Measurements from ENCODE around the gene EIF3I. TPM values are rescaled to one million over a fixed set of nuclear protein-coding genes. Genes with fewer than 3 reads are reported as not detected.

Gene EIF3I
- total and polyA plus RNA-seq, 2 donors from 2014 or later = 132 to 178 TPM

DNA sequence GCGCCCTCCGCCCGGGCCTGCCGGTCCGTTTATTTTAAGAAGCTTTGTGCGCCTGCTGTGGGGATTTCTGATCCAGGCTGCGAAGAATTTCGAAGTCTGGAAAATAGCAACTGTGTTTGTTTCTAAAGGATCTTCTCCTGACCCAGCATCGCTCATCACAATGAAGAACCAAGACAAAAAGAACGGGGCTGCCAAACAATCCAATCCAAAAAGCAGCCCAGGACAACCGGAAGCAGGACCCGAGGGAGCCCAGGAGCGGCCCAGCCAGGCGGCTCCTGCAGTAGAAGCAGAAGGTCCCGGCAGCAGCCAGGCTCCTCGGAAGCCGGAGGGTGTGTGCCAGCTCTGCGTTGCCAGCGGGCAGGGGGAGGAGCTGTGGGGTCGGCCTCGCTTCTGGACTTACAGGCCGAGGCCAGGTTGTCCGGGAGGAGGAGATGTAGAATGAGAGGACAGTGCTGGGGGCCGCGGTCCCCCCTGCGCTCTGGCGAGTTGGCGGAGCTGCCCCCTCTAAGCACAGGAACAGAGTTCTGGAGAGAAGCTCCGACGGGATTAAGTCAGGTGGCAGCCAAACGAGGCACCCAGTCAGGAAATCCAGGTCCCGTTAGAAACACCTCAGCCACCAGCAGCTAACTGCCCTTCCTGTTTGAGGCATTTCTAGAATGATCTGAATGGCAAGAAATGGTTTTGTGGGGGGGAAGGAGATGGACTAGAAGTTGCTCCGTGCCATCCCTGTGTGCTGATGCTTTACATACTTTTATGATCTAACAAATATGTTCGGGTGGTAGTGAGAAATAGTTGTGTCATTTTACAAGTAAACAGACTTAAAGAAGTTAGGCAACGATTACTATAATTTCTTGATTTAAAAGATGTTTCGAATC lies 41.8 kb upstream of the EIF3I start:
- Histone ChIP-seq H3K4me1 (ENCODE audit: control insufficient read depth in 2 of 3, insufficient read depth in 2 of 3, low read depth in 1 of 3, low read length in 3 of 3) (peaks cover 5 to 22% (median 19%) of the 10 kb centered on the region in 3 donors), H3K36me3 (ENCODE audit: control insufficient read depth in 2 of 3, insufficient read depth in 3 of 3, low read length in 3 of 3) (peaks cover 0 to 19% (median 9%) of the 10 kb centered on the region in 3 donors), H3K4me3 (ENCODE audit: low read length in 3 of 3) (peak overlapping the region; percentile 49 to 76 (median 62)), H3K27ac (ENCODE audit: low read depth in 2 of 2, low read length in 2 of 2) (peak overlapping the region; percentile 97 to 98), H3K27me3 (ENCODE audit: control insufficient read depth, insufficient read depth, low read length) (no peaks in the 10 kb centered on the region), H3K9me3 (ENCODE audit: control insufficient read depth in 2 of 3, insufficient read depth in 1 of 3, low read length in 3 of 3) (no peaks in the 10 kb centered on the region), H3K9ac (ENCODE audit: low read length in 3 of 3) (peak overlapping the region; percentile 35 to 94 (median 82))
- DNase-seq (peak; percentile 54 to 88 (median 64)), FAIRE-seq (no peak)
- intact Hi-C loops (cut with DNase I) = no loop called here
- TF ChIP-seq, protein P1, sequence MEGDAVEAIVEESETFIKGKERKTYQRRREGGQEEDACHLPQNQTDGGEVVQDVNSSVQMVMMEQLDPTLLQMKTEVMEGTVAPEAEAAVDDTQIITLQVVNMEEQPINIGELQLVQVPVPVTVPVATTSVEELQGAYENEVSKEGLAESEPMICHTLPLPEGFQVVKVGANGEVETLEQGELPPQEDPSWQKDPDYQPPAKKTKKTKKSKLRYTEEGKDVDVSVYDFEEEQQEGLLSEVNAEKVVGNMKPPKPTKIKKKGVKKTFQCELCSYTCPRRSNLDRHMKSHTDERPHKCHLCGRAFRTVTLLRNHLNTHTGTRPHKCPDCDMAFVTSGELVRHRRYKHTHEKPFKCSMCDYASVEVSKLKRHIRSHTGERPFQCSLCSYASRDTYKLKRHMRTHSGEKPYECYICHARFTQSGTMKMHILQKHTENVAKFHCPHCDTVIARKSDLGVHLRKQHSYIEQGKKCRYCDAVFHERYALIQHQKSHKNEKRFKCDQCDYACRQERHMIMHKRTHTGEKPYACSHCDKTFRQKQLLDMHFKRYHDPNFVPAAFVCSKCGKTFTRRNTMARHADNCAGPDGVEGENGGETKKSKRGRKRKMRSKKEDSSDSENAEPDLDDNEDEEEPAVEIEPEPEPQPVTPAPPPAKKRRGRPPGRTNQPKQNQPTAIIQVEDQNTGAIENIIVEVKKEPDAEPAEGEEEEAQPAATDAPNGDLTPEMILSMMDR (IDR thresholded peaks at IDR 0.05; ENCODE audit: borderline replicate concordance, extremely low read depth, insufficient read depth) = no peak

DNA sequence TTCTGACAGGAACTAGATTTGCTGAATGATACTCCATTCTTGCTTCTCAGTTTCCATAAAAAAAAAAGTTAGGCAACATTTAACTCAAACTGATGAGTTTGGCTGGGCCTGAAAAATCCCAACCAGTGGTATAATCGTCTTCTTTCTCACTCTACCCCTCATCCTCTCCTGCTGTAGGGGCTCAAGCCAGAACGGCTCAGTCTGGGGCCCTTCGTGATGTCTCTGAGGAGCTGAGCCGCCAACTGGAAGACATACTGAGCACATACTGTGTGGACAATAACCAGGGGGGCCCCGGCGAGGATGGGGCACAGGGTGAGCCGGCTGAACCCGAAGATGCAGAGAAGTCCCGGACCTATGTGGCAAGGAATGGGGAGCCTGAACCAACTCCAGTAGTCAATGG lies 41.1 kb upstream of the EIF3I start:
- DNase-seq (no peak), FAIRE-seq (no peak)
- H3K36me3 ChIP-seq (ENCODE audit: control insufficient read depth in 2 of 3, insufficient read depth in 3 of 3, low read length in 3 of 3) = peaks cover 0 to 23% (median 9%) of the 10 kb centered on the region in 3 donors
- TF ChIP-seq, protein P1 (IDR thresholded peaks at IDR 0.05; ENCODE audit: borderline replicate concordance, extremely low read depth, insufficient read depth) = no peak
- peak overlapping the region in 2 of 3 donors; percentile 14 to 94 for H3K9ac ChIP-seq (ENCODE audit: low read length in 3 of 3)
- H3K4me1 ChIP-seq (ENCODE audit: control insufficient read depth in 2 of 3, insufficient read depth in 2 of 3, low read depth in 1 of 3, low read length in 3 of 3) = peaks cover 5 to 22% (median 19%) of the 10 kb centered on the region in 3 donors
- H3K9me3 ChIP-seq (ENCODE audit: control insufficient read depth in 2 of 3, insufficient read depth in 1 of 3, low read length in 3 of 3) = no peaks in the 10 kb centered on the region
- peak overlapping the region in 1 of 2 donors; percentile 49 for H3K27ac ChIP-seq (ENCODE audit: low read depth in 2 of 2, low read length in 2 of 2)
- H3K4me3 ChIP-seq (ENCODE audit: low read length in 3 of 3) = peak overlapping the region in 2 of 3 donors; percentile 62 to 76
- intact Hi-C loops (cut with DNase I) = no loop called here
- H3K27me3 ChIP-seq (ENCODE audit: control insufficient read depth, insufficient read depth, low read length) = no peaks in the 10 kb centered on the region

DNA sequence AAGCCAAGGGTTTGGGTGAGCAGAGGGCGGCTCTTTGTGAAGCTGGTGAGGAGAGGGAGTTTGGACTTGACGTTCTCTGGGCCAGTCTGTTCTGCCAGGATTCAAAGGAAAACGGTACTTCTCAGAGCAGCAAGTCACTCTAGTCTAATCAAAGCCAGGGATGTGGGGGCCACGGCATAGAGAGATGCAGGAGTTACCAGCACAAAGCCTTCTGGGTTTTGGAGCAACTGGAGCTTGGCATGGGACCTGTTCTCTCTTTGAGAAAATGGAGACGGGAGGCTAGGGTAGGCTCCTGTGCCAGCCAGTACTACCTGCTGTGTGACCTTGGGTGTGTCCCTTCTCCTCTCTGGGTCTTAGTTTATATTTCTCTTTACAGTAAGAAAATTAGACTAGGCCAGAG lies 40.6 kb upstream of the EIF3I start:
- FAIRE-seq (no peak), DNase-seq (no peak)
- H3K9me3 ChIP-seq (ENCODE audit: control insufficient read depth in 2 of 3, insufficient read depth in 1 of 3, low read length in 3 of 3) = no peaks in the 10 kb centered on the region
- peaks cover 0 to 28% (median 13%) of the 10 kb centered on the region in 3 donors for H3K36me3 ChIP-seq (ENCODE audit: control insufficient read depth in 2 of 3, insufficient read depth in 3 of 3, low read length in 3 of 3)
- H3K4me3 ChIP-seq (ENCODE audit: low read length in 3 of 3) = no peak overlapping the region
- peaks cover 5 to 22% (median 19%) of the 10 kb centered on the region in 3 donors for H3K4me1 ChIP-seq (ENCODE audit: control insufficient read depth in 2 of 3, insufficient read depth in 2 of 3, low read depth in 1 of 3, low read length in 3 of 3)
- H3K27me3 ChIP-seq (ENCODE audit: control insufficient read depth, insufficient read depth, low read length) = no peaks in the 10 kb centered on the region
- TF ChIP-seq, protein P1 (IDR thresholded peaks at IDR 0.05; ENCODE audit: borderline replicate concordance, extremely low read depth, insufficient read depth) = no peak
- no peak overlapping the region for H3K9ac ChIP-seq (ENCODE audit: low read length in 3 of 3)
- no peak overlapping the region for H3K27ac ChIP-seq (ENCODE audit: low read depth in 2 of 2, low read length in 2 of 2)
- intact Hi-C loops (cut with DNase I) = no loop called here

Measured in kidney (tissue), 14 donors.